Right forelimb (tissue), 1 donor: ENCODE measurements around the gene VTCN1.
"Not testable (repeated sequence)": the region's sequence is repeated elsewhere in the genome, so short reads cannot be mapped to it uniquely, and the experiment has no call there.

Experiments used
- DNase-seq: peaks from one replicate; pipeline ENCODE4 v3.0.0-alpha.2; 2018

The VTCN1 gene

GRCh38 chr1:117162816-117163215 lies 47.9 kb downstream of the VTCN1 start:
- DNase-seq: no peak

- no peak for DNase-seq
Measured at GRCh38 chr1:117161887-117162286, 48.8 kb downstream of the VTCN1 start.

GRCh38 chr1:117151305-117151704 lies 59.4 kb downstream of the VTCN1 start:
- DNase-seq: not testable (repeated sequence)

- no peak for DNase-seq
Measured at GRCh38 chr1:117150316-117150715, 60.4 kb downstream of the VTCN1 start.

- DNase-seq: no peak
Measured at GRCh38 chr1:117147856-117148588, 62.7 kb downstream of the VTCN1 start.

- DNase-seq: no peak
Measured at GRCh38 chr1:117147341-117147831, 63.3 kb downstream of the VTCN1 start.

GRCh38 chr1:117146575-117147340 lies 64.0 kb downstream of the VTCN1 start:
- DNase-seq: no peak

- no peak for DNase-seq
Measured at GRCh38 chr1:117146072-117146471, 64.7 kb downstream of the VTCN1 start.

- DNase-seq: no peak
Measured at GRCh38 chr1:117143871-117144270, 66.9 kb downstream of the VTCN1 start.

- DNase-seq: no peak
Measured at GRCh38 chr1:117143172-117143571, 67.6 kb downstream of the VTCN1 start.

GRCh38 chr1:117142200-117142599 lies 68.5 kb downstream of the VTCN1 start:
- DNase-seq: no peak

GRCh38 chr1:117138561-117138960 lies 72.2 kb downstream of the VTCN1 start:
- no peak for DNase-seq

- no peak for DNase-seq
Measured at GRCh38 chr1:117138106-117138505, 72.6 kb downstream of the VTCN1 start.

GRCh38 chr1:117137281-117137855 lies 73.4 kb downstream of the VTCN1 start:
- DNase-seq: no peak

GRCh38 chr1:117136749-117137148 lies 74.0 kb downstream of the VTCN1 start:
- DNase-seq: no peak

- no peak for DNase-seq
Measured at GRCh38 chr1:117135329-117135728, 75.4 kb downstream of the VTCN1 start.

GRCh38 chr1:117130526-117130925 lies 80.2 kb downstream of the VTCN1 start:
- no peak for DNase-seq

- no peak for DNase-seq
Measured at GRCh38 chr1:117128323-117129079, 82.2 kb downstream of the VTCN1 start.

GRCh38 chr1:117127795-117128194 lies 82.9 kb downstream of the VTCN1 start:
- no peak for DNase-seq

- no peak for DNase-seq
Measured at GRCh38 chr1:117124661-117125060, 86.1 kb downstream of the VTCN1 start.

- DNase-seq: no peak
Measured at GRCh38 chr1:117123274-117123673, 87.5 kb downstream of the VTCN1 start.

GRCh38 chr1:117122330-117123025 lies 88.2 kb downstream of the VTCN1 start:
- DNase-seq: no peak
